Esophagus squamous epithelium (tissue), 5 donors: ENCODE measurements around the gene A4GALT. TPM values are rescaled to one million over a fixed set of nuclear protein-coding genes. Genes with fewer than 3 reads are reported as not detected.

ENCODE experiments used
- DNase-seq: peaks from one replicate; lab custom pipeline; 2025; lab: John Stamatoyannopoulos, UW
- H3K27ac ChIP-seq, 4 donors: fragments of 200-600 bp; sonication (generic); one replicate each; pipeline ENCODE4 v1.5.1; 2016 to 2019; ENCODE audit warnings: mild to moderate bottlenecking in 1 of 4
- H3K27me3 ChIP-seq, 4 donors: fragments of 200-600 bp; sonication (generic); 1 replicate in 3 of 4; 2 replicates in 1 of 4; pipeline versions ENCODE4 v1.5.1 to v1.6.0; 2017 to 2021; ENCODE audit warnings: antibody characterized with exemption in 1 of 4
- H3K36me3 ChIP-seq, 3 donors: fragments of 200-600 bp; sonication (generic); one replicate each; pipeline ENCODE4 v1.5.1; 2016 to 2019
- H3K4me1 ChIP-seq, 3 donors: fragments of 200-600 bp; sonication (generic); one replicate each; pipeline ENCODE4 v1.5.1; 2017 to 2019
- H3K4me3 ChIP-seq, 4 donors: fragments of 200-600 bp; sonication (generic); 1 replicate in 3 of 4; 2 replicates in 1 of 4; pipeline ENCODE4 v1.5.1; 2016 to 2019; ENCODE audit warnings: mild to moderate bottlenecking in 2 of 4, moderate library complexity in 1 of 4
- H3K9me3 ChIP-seq, 3 donors: fragments of 200-600 bp; sonication (generic); one replicate each; pipeline ENCODE4 v1.5.1; 2016 to 2019
- POLR2A ChIP-seq, 4 donors: fragments of 450-650 bp; IDR thresholded peaks; one replicate each; pipeline ENCODE4 v1.6.1; 2017; ENCODE audit warnings: antibody characterized with exemption in 4 of 4, mild to moderate bottlenecking in 4 of 4, moderate library complexity in 3 of 4
- WGBS, 2 donors: methylation state at CpG; one replicate each; pipeline ENCODE4 v1.1.5; 2018; 5-methylcytosine and 5-hydroxymethylcytosine counted together
- intact Hi-C: fragments of 100-400 bp; cut with DNase I; formaldehyde crosslinking; loops from one replicate; pipeline ENCODE4 v1.15.0; 2022
- total RNA-seq, 4 donors: library from RNA; depleted of rRNA; stranded (reverse); fragments of >200 nt; gene quantifications; one replicate each; pipeline ENCODE4 v1.1.0, GENCODE V29; 2016
- TF ChIP-seq, protein P1 (sequence below), 6 experiments: fragments of 450-650 bp in 4 of 6; fragments of 200-600 bp in 2 of 6; sonication (generic) in 2 of 6; IDR thresholded peaks; one replicate each; pipeline ENCODE4 v1.5.1; 2016 to 2019; ENCODE audit warnings: antibody characterized with exemption in 6 of 6, mild to moderate bottlenecking in 4 of 6, moderate library complexity in 4 of 6
- donor health status: DM: yes; HTN: yes; CAD: no.

Gene A4GALT
- total RNA-seq, 4 donors from 2014 or later, result 13.9 to 22.0 (median 17.6) TPM

DNA sequence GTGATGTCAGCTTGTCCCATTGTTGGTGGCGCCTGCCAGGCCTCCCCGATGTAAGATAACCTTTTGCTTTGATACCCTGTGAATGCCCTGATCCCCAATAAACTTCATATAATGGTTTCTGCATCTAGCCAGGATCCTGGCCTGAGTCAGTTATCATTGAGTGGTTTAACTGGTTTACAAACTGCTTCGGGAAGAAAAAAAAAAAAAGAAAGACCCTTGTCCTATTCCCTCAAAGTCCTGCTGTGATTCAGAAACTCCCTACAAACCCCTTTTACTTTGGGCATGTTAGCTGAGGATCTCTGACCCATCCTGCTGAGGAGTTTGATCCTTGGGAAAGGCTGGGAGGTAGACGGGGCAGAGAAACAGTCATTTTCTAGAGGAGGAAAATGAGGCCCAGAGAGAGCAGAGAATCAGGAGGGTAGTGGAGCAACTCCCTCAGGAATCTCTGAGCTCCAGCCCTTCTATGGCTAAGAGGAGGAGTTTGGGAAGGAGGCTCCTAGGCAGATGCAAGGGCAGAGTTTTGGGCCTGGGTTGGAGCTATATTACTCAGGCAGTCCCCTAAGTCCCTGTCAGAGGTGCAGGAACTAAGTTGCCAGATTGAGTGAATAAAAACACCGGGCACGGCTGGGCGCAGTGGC is 66.1 kb downstream of the A4GALT start:
- WGBS, 2 donors, result 78 to 85% methylated on average over 4 to 7 of the region's 7 CpGs

DNA sequence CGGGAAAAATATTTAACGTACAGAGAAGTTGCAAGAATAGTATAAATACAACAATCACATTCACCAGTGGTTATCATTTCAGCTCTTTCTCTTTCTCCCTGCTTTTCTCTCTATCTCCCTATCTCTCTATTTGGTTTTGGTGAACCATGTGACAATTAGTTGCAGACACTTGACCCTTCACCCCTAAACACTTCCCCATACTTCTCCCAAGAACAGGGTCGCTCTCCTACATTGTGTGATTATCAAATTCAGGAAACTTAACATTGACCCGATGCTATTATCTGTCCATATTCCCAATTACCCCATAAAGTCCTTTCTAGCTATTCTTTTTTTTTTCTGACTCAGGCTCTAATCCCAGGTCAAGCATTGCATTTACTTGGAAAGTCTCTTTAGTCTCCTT is 66.7 kb downstream of the A4GALT start:
- Histone ChIP-seq H3K27me3 (no peaks in the 10 kb centered on the region), H3K9me3 (no peaks in the 10 kb centered on the region), H3K4me3 (no peak overlapping the region), H3K36me3 (no peaks in the 10 kb centered on the region), H3K27ac (no peak overlapping the region), H3K4me1 (peaks cover 0 to 6% (median 3%) of the 10 kb centered on the region in 3 donors)
- intact Hi-C loops, result no loop called here
- TF ChIP-seq POLR2A (IDR thresholded peaks at IDR 0.05), result no peak
- TF ChIP-seq, protein P1, sequence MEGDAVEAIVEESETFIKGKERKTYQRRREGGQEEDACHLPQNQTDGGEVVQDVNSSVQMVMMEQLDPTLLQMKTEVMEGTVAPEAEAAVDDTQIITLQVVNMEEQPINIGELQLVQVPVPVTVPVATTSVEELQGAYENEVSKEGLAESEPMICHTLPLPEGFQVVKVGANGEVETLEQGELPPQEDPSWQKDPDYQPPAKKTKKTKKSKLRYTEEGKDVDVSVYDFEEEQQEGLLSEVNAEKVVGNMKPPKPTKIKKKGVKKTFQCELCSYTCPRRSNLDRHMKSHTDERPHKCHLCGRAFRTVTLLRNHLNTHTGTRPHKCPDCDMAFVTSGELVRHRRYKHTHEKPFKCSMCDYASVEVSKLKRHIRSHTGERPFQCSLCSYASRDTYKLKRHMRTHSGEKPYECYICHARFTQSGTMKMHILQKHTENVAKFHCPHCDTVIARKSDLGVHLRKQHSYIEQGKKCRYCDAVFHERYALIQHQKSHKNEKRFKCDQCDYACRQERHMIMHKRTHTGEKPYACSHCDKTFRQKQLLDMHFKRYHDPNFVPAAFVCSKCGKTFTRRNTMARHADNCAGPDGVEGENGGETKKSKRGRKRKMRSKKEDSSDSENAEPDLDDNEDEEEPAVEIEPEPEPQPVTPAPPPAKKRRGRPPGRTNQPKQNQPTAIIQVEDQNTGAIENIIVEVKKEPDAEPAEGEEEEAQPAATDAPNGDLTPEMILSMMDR (IDR thresholded peaks at IDR 0.05), result no peak
- 88 to 89% methylated on average over 4 of the region's 4 CpGs for WGBS, 2 donors
- no peak for DNase-seq

More for the DNA sequence above, 66.1 kb downstream of the A4GALT start:
- no peak overlapping the region for H3K4me3 ChIP-seq
- H3K36me3 ChIP-seq, result no peaks in the 10 kb centered on the region
- no peaks in the 10 kb centered on the region for H3K9me3 ChIP-seq
- TF ChIP-seq, protein P1 (IDR thresholded peaks at IDR 0.05), result no peak
- TF ChIP-seq POLR2A (IDR thresholded peaks at IDR 0.05), result no peak
- peaks cover 0 to 3% (median 0%) of the 10 kb centered on the region in 4 donors for H3K27me3 ChIP-seq
- DNase-seq, result no peak
- intact Hi-C loops, result no loop called here
- H3K4me1 ChIP-seq, result peaks cover 0 to 3% (median 2%) of the 10 kb centered on the region in 3 donors
- no peak overlapping the region for H3K27ac ChIP-seq

DNA sequence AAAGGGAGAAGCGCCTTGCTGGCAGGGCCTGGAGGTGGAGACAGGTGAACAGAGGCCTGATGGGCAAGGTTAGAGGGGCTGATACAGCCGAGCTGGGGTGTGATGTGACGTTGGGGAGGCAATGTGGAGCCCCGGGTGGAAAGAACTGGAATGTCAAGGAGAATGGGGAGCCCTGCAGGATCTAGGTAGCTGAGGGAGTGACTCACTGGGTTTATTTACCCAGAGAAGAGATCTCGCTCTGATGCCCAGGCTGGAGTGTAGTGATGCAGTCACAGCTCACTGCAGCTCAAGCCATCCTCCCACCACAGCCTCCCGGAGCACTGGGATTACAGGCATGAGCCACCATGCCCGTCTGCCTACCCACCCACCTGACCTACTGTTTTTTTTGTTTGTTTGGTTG is 69.5 kb downstream of the A4GALT start:
- intact Hi-C loops, result no loop called here
- TF ChIP-seq, protein P1 (IDR thresholded peaks at IDR 0.05), result no peak
- TF ChIP-seq POLR2A (IDR thresholded peaks at IDR 0.05), result no peak
- WGBS, 2 donors, result 55 to 59% methylated on average over 7 of the region's 7 CpGs
- no peaks in the 10 kb centered on the region for H3K27me3 ChIP-seq
- no peak overlapping the region for H3K4me3 ChIP-seq
- H3K27ac ChIP-seq, result no peak overlapping the region
- no peaks in the 10 kb centered on the region for H3K9me3 ChIP-seq
- H3K36me3 ChIP-seq, result no peaks in the 10 kb centered on the region
- peaks cover 23 to 32% (median 27%) of the 10 kb centered on the region in 3 donors for H3K4me1 ChIP-seq
- no peak for DNase-seq

DNA sequence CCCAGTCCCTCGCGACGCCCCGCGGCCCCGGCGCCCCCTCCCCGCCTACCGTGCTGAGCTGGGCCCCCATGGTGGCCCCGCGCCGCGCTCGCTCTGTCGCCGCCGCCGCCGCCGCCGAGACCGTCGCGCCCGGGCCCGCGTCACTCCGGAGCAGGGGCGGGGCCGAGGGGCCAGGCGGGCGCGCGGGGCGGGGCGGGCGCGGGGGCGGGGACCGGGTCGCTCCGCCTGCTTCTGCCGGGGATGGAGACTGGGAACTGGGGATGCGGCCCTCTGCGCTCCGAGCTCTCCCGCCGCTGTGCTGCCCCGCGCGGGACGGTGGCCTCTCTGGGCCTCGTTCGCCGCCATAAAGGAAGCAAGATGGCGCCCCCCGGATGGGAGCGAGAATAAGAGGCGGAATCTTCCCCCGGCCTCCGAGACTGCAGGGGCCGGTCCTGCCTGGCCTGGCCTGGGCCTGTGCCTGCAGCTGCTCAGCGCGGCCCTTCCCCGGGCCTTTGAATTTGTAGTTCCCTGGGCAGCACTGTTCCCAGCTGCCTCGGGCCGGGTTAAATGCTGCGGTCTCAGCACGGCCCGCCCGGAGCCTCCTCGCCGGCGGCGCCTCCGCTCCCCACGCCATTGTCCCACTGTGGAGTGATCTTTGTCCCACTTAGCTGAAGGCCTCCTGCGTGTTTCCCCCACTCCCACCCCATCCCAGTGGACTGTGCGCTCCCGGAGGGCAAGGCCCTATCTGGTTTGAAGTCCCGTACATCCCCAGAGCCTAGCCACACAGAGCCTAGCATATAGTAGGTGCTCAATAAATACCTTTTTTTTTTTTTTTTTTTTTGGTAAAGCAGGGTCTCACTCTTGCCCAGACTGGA is 71.2 kb downstream of the A4GALT start, which contains the start of gene CYB5R3:
CYB5R3 (minus strand) TSS at position 147 of the 854 bp plus-strand sequence; CDS start at position 70, 77 bp downstream.
- peak in 1 of 4 donors; percentile 49 for TF ChIP-seq POLR2A (IDR thresholded peaks at IDR 0.05)
- TF ChIP-seq, protein P1 (IDR thresholded peaks at IDR 0.05), result peak in 1 of 6 experiments; percentile 12
- Histone ChIP-seq H3K36me3 (no peaks in the 10 kb centered on the region), H3K27me3 (no peaks in the 10 kb centered on the region), H3K27ac (peak within 1 kb of the TSS; percentile 92 to 99 (median 96)), H3K4me3 (peak within 1 kb of the TSS; percentile 69 to 100 (median 76)), H3K4me1 (peaks cover 39 to 48% (median 43%) of the 10 kb centered on the region in 3 donors), H3K9me3 (no peaks in the 10 kb centered on the region)
- DNase-seq, result peak; percentile 36
- intact Hi-C loops, result no loop called here
- WGBS, 2 donors, result 21 to 36% methylated on average over 7 to 17 of the region's 81 CpGs
